AG09309 (cell line): ENCODE results near the gene NR3C1.

Experiments used
- DNase-seq: peaks from one replicate; pipeline ENCODE4 v3.0.0-alpha.2; 2010; ENCODE audit warnings: low read depth
- H3K4me3 ChIP-seq: 2 replicates; pipeline ENCODE4 v1.5.1; 2011; ENCODE audit warnings: mild to moderate bottlenecking, low read depth, low read length, moderate library complexity; ENCODE audit not compliant: control insufficient read depth
- TF ChIP-seq, protein P1 (sequence below): IDR thresholded peaks from 2 replicates; pipeline ENCODE4 v1.5.1; 2011; ENCODE audit warnings: mild to moderate bottlenecking, low read depth, low read length, inconsistent platforms; ENCODE audit not compliant: insufficient read depth, control insufficient read depth; ENCODE audit errors: missing control alignments

NR3C1 gene

GRCh38 chr5:143231416-143231815 lies 172.1 kb downstream of the NR3C1 start:
- H3K4me3 ChIP-seq, result no peak overlapping the region
- no peak for DNase-seq
- TF ChIP-seq, protein P1, sequence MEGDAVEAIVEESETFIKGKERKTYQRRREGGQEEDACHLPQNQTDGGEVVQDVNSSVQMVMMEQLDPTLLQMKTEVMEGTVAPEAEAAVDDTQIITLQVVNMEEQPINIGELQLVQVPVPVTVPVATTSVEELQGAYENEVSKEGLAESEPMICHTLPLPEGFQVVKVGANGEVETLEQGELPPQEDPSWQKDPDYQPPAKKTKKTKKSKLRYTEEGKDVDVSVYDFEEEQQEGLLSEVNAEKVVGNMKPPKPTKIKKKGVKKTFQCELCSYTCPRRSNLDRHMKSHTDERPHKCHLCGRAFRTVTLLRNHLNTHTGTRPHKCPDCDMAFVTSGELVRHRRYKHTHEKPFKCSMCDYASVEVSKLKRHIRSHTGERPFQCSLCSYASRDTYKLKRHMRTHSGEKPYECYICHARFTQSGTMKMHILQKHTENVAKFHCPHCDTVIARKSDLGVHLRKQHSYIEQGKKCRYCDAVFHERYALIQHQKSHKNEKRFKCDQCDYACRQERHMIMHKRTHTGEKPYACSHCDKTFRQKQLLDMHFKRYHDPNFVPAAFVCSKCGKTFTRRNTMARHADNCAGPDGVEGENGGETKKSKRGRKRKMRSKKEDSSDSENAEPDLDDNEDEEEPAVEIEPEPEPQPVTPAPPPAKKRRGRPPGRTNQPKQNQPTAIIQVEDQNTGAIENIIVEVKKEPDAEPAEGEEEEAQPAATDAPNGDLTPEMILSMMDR, result no peak

DNA sequence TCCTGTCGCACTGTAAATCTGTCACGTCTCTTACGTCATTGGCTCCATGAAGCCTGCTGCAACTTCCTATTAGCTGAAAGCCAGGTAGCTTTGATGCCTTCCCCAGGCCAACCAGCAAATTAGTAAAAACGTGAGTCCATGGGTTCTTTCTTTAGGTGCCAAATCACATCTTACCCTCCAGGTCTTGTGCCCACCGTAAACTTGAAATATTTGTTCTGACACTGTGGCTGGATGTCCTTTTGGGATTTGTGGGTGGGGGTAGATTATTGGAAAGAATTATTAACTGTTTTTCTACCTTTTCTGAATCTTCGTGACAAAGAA lies 172.8 kb downstream of the NR3C1 start:
- TF ChIP-seq, protein P1, result no peak
- no peak overlapping the region for H3K4me3 ChIP-seq
- no peak for DNase-seq

DNA sequence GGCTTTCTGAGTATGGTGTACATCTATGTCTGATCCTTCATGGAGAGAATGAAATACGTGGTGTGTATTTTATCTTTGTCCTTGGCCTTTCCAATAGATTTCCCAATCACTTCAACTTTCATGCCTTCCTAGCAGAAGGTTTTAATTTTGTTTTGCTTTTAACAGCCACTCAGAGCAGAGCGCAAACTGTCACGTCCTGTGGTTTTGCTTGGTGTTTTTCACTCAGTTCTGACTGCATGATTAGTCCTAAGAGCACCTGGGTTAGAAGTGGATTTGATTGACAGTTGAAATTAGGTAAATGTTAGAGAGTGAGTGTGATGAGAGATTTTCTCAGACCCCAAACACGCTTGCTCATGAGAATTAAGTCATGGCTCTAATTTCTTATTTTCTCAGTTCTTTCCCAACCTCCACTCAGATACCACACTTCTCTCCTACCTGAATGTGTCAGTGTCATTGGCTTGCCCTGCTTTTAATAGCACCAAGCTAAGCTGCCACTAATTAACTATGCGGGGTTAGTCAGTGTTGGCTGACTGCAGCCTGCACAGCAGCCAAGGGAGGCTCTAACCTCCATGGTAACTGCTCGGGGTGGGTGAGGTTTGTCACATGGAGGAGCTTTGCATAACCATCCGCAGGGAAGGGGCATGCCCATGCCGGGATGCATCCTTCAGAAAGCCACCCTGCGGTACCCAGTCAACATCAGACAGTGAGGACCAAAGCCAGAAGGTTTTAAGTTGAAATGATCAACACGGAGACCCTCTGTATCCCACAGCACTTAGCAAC lies 173.4 kb downstream of the NR3C1 start:
- TF ChIP-seq, protein P1, result no peak
- peak; percentile 28 for DNase-seq
- no peak overlapping the region for H3K4me3 ChIP-seq

DNA sequence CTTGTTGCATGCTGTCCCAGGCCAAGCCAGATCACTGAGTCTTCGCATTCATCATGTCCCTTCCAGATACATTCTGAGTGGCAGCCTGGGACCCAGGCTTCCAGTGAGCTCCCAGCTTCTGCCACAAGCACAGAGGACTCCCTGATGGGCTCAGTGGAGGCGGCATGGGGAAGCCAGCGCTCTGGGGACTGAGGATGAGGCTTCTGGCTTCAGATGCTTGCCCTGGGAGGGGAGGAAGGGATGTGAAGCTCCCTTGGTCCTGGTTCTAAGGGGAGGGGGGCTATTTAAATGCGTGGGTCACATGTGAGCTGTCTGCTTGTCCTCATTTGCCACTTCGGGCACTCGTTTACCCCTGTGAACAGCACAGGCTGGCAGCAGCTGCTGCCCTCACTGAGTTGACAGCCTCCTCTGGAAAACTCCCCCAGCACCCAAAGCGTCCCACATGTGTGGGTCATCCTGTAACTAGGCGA lies 174.0 kb downstream of the NR3C1 start:
- TF ChIP-seq, protein P1, result no peak
- no peak overlapping the region for H3K4me3 ChIP-seq
- no peak for DNase-seq

GRCh38 chr5:143228597-143229293 lies 174.7 kb downstream of the NR3C1 start:
- no peak overlapping the region for H3K4me3 ChIP-seq
- TF ChIP-seq, protein P1, result no peak
- DNase-seq, result no peak
